Measurements from ENCODE around the gene SMCP. TPM values are rescaled to one million over a fixed set of nuclear protein-coding genes. Genes with fewer than 3 reads are reported as not detected.

SMCP gene
- total RNA-seq, 1 donor from 2014 or later: not detected

DNA sequence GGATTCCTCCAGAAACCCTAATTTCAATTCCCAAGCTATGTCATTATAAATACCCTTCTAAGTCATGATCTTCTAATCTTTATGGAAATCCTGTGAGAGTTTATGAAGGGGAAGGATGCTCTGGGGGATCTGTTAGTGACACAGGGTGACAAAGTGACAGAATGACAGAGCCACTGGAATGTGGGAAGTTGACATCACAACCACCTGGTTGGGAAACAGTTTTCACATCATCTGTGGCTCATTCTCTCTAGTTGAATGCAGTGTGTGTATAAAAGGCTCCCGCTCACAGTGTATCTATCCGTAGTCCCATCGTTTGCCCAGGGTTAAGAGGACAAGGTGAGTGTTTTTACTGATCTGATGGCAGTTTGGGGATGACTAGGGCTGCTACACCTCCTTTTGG, 18.4 kb upstream of the SMCP start, which contains the start of gene LCE7A:
LCE7A (plus strand) TSS at position 301 of the 400 bp plus-strand sequence. CDS start 702 bp downstream, outside the sequence.
- no peak for DNase-seq (ENCODE audit: low spot score)
- Mint-ChIP-seq H3K36me3 (ENCODE audit: low read depth, unreplicated experiment) (no peaks in the 10 kb centered on the region), H3K4me1 (ENCODE audit: unreplicated experiment) (no peaks in the 10 kb centered on the region), H3K9me3 (ENCODE audit: unreplicated experiment) (no peaks in the 10 kb centered on the region), H3K4me3 (ENCODE audit: unreplicated experiment) (no peak within 1 kb of the TSS), H3K27me3 (ENCODE audit: unreplicated experiment) (no peaks in the 10 kb centered on the region), H3K27ac (ENCODE audit: unreplicated experiment) (no peak within 1 kb of the TSS)
- TF ChIP-seq, protein P1, sequence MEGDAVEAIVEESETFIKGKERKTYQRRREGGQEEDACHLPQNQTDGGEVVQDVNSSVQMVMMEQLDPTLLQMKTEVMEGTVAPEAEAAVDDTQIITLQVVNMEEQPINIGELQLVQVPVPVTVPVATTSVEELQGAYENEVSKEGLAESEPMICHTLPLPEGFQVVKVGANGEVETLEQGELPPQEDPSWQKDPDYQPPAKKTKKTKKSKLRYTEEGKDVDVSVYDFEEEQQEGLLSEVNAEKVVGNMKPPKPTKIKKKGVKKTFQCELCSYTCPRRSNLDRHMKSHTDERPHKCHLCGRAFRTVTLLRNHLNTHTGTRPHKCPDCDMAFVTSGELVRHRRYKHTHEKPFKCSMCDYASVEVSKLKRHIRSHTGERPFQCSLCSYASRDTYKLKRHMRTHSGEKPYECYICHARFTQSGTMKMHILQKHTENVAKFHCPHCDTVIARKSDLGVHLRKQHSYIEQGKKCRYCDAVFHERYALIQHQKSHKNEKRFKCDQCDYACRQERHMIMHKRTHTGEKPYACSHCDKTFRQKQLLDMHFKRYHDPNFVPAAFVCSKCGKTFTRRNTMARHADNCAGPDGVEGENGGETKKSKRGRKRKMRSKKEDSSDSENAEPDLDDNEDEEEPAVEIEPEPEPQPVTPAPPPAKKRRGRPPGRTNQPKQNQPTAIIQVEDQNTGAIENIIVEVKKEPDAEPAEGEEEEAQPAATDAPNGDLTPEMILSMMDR (IDR thresholded peaks at IDR 0.05; ENCODE audit: unreplicated experiment): no peak

DNA sequence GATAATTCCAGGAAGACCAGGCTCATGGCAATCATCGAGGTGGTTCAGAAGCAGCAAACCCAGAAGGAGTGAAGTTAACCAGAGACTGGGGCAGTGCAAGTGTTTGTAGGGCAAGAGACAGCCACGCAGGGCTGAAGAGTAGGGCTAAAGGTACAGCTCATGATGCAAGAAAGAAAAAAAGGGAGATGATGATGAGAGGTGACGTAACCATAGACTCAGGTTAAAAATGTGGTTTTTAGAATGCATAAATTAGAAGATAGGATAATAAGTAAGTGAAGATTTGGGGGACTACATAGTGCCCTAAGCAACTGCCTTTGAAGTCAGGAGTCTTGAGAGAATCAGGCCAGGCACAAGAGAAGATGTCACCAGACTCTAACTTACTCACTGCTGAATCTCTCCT, 18.0 kb upstream of the SMCP start:
- TF ChIP-seq, protein P1 (IDR thresholded peaks at IDR 0.05; ENCODE audit: unreplicated experiment): no peak
- Mint-ChIP-seq H3K4me1 (ENCODE audit: unreplicated experiment) (no peaks in the 10 kb centered on the region), H3K4me3 (ENCODE audit: unreplicated experiment) (no peak overlapping the region), H3K27me3 (ENCODE audit: unreplicated experiment) (no peaks in the 10 kb centered on the region), H3K27ac (ENCODE audit: unreplicated experiment) (no peak overlapping the region), H3K9me3 (ENCODE audit: unreplicated experiment) (no peaks in the 10 kb centered on the region), H3K36me3 (ENCODE audit: low read depth, unreplicated experiment) (no peaks in the 10 kb centered on the region)
- DNase-seq (ENCODE audit: low spot score): no peak

DNA sequence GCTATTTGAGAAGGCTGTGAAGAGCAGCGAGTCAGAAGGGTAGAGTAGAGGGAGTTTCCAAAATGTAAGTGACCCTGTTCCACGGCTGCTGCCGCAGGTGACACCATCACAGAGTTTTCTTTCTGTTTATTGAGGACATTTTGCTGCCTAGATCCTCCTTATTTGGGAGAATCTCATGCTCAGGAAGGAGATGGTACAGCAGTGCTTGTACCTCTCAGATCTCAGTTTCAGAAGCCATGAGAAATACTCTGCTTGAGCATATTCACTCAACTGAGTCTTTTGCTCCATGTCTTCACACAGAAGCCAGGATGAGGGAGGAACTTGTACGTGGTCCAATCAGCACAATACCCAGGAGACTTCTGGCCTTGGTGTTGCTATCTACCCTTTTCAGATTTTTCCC, 16.7 kb upstream of the SMCP start:
- TF ChIP-seq, protein P1 (IDR thresholded peaks at IDR 0.05; ENCODE audit: unreplicated experiment): no peak
- Mint-ChIP-seq H3K27ac (ENCODE audit: unreplicated experiment) (no peak overlapping the region), H3K4me1 (ENCODE audit: unreplicated experiment) (no peaks in the 10 kb centered on the region), H3K4me3 (ENCODE audit: unreplicated experiment) (no peak overlapping the region), H3K36me3 (ENCODE audit: low read depth, unreplicated experiment) (no peaks in the 10 kb centered on the region), H3K9me3 (ENCODE audit: unreplicated experiment) (no peaks in the 10 kb centered on the region), H3K27me3 (ENCODE audit: unreplicated experiment) (no peaks in the 10 kb centered on the region)
- DNase-seq (ENCODE audit: low spot score): no peak

DNA sequence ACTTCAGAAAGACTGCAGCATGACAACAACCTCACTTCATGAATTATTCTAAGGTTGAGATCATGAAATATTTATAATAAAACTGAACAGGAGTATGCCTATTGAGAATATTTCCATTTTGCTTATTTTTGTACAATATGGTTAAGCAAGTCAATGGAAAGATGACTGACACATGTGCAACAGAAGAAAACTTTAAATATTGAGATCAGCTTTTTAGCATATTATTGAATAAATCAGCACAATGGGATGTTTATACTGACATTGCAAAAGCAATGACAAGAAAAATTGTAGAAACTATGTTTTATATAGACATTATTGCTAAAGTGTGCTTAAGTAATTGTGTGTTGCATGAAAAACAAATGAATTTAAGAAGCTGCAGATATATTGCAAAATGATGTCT, 13.7 kb upstream of the SMCP start:
- H3K27ac Mint-ChIP-seq (ENCODE audit: unreplicated experiment): no peak overlapping the region
- H3K9me3 Mint-ChIP-seq (ENCODE audit: unreplicated experiment): no peaks in the 10 kb centered on the region
- H3K4me1 Mint-ChIP-seq (ENCODE audit: unreplicated experiment): no peaks in the 10 kb centered on the region
- TF ChIP-seq, protein P1 (IDR thresholded peaks at IDR 0.05; ENCODE audit: unreplicated experiment): no peak
- no peaks in the 10 kb centered on the region for H3K27me3 Mint-ChIP-seq (ENCODE audit: unreplicated experiment)
- no peak for DNase-seq (ENCODE audit: low spot score)
- H3K36me3 Mint-ChIP-seq (ENCODE audit: low read depth, unreplicated experiment): no peaks in the 10 kb centered on the region
- H3K4me3 Mint-ChIP-seq (ENCODE audit: unreplicated experiment): no peak overlapping the region

DNA sequence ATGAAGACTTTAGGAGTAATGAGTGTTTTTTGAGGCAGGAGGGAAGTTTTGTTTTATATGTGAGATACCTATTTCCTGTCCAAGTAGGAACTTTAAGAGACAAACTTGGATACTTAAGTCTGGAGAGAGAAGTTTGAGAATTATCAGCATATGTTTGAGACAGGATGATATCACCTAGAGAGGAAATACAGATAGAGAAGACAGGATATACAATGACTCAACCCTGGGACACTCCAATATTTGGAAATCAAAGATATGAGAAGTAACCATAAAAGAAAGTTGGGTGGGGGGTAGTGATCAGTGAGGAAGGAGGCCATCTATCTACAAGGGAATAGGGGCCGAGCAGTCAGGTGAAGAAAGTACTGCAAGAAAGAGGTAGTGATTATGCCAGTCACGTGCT, 11.8 kb upstream of the SMCP start:
- no peaks in the 10 kb centered on the region for H3K36me3 Mint-ChIP-seq (ENCODE audit: low read depth, unreplicated experiment)
- H3K4me1 Mint-ChIP-seq (ENCODE audit: unreplicated experiment): no peaks in the 10 kb centered on the region
- no peaks in the 10 kb centered on the region for H3K27me3 Mint-ChIP-seq (ENCODE audit: unreplicated experiment)
- H3K4me3 Mint-ChIP-seq (ENCODE audit: unreplicated experiment): no peak overlapping the region
- no peak overlapping the region for H3K27ac Mint-ChIP-seq (ENCODE audit: unreplicated experiment)
- H3K9me3 Mint-ChIP-seq (ENCODE audit: unreplicated experiment): no peaks in the 10 kb centered on the region
- TF ChIP-seq, protein P1 (IDR thresholded peaks at IDR 0.05; ENCODE audit: unreplicated experiment): no peak
- no peak for DNase-seq (ENCODE audit: low spot score)

All from endothelial cell (in vitro differentiated cells).